DMS79 treated with DMSO at 0.1 percent for 48 hours (cell line): Measurements from ENCODE around the gene HSPA12B.
"Not testable (repeated sequence)": the region's sequence is repeated elsewhere in the genome, so short reads cannot be mapped to it uniquely, and the experiment has no call there.

Experiments
- DNase-seq: peaks from one replicate; lab custom pipeline; 2025; lab: John Stamatoyannopoulos, UW

Gene HSPA12B

DNA sequence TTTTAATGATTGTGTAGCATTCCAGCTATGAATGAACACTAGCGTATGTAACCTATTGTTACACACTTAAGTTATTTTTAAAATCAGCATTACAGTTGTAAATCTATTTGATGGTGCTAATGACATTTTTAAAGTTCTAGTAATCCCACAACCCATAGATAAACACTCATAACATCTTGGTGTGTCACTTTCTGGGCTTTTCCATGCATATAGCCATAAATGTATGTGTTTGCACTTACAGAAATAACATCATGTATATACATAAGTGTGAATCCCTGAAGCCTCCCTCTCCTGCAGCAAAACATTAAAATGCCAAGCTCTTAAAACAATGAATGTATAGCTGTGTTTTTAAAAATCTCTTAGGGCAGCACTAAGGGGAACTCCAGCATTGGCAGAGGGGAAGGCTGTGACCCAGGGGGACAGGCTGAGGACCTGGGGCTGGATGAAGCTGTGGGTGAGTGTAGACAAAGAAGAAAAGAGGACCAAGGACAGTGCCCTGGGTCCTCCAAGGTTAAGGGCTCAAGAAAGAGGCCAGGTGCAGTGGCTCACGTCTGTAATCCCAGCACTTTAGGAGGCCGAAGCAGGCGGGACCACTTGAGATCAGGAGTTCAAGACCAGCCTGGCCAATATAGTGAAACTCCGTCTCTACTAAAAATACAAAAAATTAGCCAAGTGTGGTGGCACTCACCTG, 55.0 kb downstream of the HSPA12B start:
- DNase-seq, result no peak

DNA sequence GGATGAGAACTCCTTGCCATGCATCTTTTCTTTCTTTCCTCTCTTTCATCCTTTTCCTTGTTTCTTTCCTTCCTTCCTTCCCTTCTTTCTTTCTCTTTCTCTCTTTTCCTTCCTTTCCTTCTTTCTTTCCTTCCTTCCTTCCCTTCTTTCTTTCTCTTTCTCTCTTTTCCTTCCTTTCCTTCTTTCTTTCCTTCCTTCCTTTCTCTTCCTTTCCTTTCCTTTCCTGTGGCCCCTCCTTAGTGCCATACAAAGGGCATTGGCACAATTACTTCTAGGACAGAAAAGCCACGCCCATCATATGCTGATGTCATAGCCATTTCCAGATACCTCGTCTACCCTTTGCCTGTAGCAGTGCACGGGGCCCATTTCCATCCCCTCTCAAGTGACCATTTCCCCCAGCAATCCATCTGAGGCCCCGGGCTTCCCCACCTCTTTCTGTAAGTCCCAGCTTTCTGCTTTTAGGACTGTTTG, 56.2 kb downstream of the HSPA12B start:
- DNase-seq, result no peak

DNA sequence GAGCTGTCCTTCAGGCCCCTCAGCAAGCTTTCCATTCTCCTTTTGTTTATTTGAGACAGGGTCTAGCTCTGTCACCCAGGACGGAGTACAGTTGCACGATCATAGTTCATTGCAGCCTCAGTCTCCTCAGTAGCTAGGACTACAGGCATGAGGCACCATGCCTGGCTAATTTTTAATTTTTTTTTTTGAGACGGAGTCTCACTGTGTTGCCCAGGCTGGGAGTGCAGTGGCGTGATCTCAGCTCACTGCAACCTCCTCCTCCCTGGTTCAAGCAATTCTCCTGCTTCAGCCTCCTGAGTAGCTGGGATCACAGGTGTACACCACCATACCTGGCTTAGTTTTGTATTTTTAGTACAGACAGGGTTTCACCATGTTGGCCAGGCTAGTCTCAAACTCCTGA, 56.7 kb downstream of the HSPA12B start:
- not testable (repeated sequence) for DNase-seq

DNA sequence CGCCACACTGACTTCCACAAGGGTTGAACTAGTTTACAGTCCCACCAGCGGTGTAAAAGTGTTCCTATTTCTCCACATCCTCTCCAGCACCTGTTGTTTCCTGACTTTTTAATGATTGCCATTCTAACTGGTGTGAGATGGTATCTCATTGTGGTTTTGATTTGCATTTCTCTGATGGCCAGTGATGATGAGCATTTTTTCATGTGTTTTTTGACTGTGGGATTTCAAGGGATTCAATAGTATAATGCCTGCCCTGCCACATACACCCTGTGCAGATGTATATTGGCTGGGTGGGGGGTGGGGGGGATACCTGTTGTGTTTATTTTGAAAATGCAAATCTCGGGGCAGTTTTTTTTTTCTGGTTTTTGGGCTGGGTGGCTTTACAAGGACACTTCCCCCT, 61.7 kb downstream of the HSPA12B start:
- not testable (repeated sequence) for DNase-seq

DNA sequence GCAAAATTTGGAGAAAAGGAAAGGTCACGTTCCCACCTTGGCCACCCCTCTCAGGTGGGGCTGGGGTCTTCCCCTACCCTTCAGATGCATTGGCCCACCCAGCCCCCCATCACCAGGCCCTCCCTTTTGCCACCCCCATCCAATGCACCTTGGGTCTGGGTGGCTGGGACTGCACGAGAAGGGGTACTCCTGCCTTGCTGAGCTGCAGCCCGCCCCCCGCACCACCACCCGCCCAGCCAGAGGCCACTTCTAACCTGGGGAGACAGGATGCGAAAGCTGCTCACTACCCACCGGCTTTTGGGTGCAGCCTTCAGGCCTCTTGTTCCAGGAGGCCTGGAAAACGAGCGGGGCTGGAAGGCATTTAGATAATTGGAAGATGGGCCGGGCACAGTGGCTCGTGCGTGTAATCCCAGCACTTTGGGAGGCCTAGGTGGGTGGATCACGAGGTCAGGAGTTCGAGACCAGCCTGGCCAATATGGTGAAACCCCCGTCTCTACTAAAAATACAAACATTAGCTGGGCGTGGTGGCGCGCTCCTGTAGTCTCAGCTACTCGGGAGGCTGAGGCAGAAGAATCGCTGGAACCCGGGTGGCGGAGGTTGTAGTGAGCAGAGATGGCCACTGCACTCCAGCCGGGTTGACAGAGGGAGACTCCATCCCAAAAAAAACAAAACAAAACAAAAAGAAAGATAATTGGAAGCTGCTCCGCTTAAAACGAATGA, 62.4 kb downstream of the HSPA12B start:
- no peak for DNase-seq

DNA sequence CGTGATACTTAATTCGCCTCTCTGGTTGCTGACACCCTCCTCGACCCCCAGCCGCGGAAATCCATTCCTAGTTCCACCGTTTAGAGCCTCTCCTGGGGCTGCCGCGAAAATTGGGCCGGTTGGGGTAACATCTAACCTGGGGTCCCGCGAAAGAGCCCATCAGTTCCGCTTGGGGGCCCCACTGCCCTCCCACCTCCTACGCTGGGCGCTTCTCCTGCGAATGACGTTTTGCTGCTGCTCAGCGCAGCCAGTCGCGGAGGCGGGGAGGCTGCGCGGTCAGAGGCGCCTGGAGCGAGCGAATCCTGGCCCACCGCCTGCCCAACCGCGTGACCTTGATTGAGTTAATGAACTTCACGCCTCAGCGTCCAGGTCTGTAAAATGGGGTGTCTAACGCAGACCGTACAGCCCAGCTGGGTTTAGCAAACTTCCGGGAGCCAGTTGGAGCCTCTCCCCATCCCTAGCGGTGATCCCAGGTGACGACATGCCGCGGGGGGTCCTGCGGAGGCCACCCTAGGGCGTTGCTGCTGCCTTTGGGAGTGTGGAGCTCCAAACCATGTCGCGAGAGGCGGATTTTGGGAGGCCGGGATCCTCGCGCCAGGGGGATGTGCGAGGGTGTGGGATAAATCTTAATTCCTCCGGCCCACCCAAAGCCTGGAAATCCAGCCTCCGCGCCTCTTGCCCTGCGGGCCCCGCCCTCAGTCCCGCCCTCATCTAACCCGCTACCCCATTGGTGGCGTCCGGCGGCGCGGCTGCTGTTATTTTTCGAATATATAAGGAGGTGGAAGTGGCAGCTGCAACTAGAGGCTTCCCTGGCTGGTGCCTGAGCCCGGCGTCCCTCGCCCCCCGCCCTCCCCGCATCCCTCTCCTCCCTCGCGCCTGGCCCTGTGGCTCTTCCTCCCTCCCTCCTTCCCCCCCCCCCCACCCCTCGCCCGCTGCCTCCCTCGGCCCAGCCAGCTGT, 63.3 kb downstream of the HSPA12B start, which contains the start of gene CDC25B:
TSS of gene CDC25B (plus strand) at position 800 of the 958 bp plus-strand sequence. CDS start 222 bp downstream, outside the sequence.
- peak; percentile 87 for DNase-seq

DNA sequence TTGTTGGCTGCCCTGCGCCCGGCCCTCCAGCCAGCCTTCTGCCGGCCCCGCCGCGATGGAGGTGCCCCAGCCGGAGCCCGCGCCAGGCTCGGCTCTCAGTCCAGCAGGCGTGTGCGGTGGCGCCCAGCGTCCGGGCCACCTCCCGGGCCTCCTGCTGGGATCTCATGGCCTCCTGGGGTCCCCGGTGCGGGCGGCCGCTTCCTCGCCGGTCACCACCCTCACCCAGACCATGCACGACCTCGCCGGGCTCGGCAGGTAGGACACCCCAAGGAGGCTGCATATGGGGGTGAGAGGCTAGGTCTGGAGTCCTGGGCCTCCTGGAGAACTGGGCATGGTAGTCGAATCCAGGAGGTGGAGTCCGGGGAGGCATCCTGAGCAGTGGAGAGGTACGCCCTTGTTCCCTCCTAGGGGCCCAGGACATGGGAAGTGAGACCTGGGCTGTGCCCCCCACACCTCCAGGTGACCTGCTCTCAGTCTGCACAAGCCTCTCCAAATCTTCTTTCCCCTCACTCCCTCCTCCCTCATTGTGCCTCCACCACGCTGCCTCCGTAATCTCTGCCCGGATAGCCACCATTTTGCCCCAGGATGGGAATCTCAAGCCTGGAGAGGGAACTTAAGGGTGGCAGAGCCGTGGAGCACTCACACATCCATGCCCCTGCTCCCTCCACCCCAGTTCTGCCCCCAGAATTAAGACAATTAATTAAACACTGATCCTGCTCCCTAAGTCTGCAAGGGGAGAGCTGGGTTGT, 64.2 kb downstream of the HSPA12B start:
- no peak for DNase-seq

DNA sequence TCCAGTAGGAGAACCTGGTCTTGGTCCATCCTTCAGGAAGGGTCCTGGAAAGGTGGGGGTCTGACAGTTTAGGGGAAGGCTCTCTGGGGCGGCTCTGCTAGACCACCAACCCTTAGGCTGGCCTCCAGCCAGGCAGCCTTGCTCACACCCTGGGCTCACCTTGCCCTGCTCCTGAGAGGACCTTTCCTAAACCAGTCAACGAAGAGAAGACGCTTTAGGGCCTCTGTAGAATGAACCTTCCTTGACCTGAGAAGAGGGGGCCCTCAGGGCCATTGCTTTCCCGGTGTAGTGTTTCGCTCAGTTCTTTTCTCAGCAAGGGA, 64.7 kb downstream of the HSPA12B start:
- DNase-seq, result no peak

DNA sequence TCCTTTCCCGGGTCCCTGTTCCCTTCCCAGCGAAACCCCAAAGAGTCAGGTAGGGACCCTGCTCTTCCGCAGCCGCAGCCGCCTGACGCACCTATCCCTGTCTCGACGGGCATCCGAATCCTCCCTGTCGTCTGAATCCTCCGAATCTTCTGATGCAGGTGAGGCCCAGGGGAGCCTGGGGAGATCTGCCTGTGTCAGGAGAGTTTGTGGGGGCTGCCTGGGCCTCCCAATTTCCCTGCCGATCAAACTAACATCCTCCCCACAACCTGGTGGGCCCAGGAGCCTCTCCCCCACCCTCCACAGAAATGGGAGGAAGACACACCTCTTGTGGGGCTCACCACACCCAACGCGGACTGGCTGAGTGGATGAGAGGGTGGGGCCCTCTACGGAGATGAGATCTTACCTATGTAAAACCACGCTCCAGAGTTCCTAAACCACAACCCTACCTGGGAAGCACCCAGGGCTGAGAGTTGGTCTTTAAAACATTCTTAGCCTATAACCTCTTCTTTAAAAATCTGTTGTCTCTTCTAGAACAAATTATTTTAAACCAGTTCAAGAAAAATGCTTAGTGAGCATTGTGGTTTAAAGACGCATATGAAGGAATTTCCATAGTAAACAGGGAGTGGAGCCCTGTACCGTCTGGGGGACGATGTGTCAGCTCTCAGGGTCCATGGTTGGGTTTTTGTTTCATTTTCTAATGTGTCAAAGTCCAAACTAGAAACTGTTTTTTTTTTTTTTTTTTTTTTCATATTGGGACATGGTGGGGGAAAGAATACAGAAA, 65.3 kb downstream of the HSPA12B start:
- peak; percentile 30 for DNase-seq

DNA sequence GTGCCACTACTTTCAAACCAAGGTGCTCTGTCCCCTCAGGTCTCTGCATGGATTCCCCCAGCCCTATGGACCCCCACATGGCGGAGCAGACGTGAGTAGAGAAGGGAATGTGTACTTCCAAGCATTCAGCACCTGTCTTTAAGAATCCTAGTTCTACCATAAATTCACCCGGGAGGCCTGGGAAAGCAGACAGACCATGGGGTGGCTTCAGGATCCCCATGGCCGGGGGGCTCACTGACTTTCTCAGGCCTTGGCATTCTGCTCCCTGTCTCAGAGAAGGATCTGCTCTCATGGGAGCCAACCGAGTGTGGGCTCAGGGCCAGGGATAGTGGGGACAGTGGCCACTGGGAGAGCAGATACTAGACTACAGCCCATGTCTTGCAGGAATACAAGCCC, 65.9 kb downstream of the HSPA12B start:
- no peak for DNase-seq

DNA sequence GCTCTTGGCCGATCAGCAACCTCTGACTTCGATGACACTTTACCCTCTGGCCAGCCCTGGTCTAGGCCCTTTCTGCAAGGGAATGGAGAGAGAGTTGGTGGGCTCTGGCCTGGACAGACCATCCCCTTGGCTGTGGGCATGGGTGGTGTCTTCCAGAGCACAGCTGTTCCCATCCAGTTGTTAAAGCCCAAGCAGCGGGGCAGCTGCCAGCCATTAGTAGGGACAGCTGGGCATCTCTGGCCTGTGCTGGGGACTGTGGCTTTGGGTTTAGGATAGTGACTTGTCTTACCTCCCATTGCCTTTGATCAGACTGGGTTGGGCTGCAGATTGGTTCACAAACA, 66.4 kb downstream of the HSPA12B start:
- DNase-seq, result no peak

DNA sequence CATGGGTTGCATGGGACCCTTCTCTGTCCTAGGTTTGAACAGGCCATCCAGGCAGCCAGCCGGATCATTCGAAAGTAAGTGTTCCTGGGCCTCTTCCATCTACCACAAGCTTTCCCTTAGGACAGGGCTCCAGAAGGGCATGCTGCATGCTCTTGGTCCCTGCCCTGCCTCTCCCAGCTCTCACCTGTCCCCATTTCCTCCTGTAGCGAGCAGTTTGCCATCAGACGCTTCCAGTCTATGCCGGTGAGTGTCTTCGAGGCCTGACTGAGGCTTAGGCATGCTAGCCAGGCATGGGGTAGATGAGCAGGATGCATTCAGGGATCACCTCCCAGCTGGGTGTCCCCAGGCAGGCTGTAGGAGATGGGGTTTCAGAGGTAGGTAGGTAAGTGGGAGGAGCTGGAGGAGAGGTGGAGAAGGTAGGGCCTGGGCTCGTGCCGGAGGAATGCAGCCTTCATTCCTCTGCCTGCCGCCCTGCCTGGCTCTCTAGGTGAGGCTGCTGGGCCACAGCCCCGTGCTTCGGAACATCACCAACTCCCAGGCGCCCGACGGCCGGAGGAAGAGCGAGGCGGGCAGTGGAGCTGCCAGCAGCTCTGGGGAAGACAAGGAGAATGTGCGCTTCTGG, 67.9 kb downstream of the HSPA12B start:
- DNase-seq, result peak; percentile 54

DNA sequence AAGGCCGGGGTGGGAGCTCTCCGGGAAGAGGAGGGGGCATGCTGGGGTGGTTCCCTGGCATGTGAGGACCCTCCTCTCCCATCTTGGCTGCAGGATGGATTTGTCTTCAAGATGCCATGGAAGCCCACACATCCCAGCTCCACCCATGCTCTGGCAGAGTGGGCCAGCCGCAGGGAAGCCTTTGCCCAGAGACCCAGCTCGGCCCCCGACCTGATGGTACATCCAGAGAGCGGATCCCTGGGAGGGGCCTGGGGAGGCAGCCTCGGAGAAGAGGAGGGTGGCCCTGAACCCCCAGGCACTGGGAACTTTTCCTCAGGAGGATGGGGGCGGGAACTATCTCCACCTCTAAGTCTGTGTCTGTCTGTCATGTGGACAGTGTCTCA, 68.4 kb downstream of the HSPA12B start:
- DNase-seq, result no peak

DNA sequence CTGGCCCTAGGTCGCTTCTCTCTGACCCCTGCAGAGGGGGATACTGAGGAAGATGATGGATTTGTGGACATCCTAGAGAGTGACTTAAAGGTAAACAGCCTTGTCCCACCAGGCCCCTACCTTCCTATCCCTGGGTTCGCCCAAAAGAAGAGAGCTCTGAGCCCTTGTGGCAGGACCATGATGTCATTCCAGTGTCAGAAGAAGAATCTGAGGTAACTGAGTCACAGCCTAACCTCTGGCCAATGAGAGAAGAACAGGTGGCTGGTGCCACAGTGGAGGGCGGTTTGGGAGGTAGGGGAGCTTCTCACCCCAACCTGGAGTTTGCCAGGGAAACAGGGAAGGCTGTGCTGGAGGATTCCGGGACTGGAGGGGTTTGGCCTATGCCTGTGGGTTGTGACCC, 68.8 kb downstream of the HSPA12B start:
- no peak for DNase-seq

DNA sequence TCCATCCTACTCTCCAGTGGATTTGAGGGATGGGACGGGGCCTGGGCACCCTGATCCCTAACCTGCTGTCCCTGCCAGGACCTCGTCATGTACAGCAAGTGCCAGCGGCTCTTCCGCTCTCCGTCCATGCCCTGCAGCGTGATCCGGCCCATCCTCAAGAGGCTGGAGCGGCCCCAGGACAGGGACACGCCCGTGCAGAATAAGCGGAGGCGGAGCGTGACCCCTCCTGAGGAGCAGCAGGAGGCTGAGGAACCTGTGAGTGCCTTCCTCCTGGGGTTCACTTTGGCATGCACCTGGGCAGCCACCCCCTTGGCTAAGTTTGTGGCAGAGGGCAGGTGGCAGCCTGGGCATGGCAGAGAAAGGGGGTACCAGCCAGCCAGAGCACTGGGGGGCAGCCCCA, 69.4 kb downstream of the HSPA12B start:
- no peak for DNase-seq
